Suprapubic skin (tissue), 4 donors: ENCODE results near the gene CPEB3. TPM values are rescaled to one million over a fixed set of nuclear protein-coding genes. Genes with fewer than 3 reads are reported as not detected.

Experiments
- DNase-seq, 2 donors: peaks; one replicate each; pipeline ENCODE4 v3.0.0-alpha.2; 2019; ENCODE audit warnings: low spot score in 2 of 2
- H3K27ac ChIP-seq: fragments of 200-600 bp; sonication (generic); one replicate; pipeline ENCODE4 v1.5.1; 2019
- H3K27me3 ChIP-seq: fragments of 200-600 bp; sonication (generic); one replicate; pipeline ENCODE4 v1.5.1; 2019
- H3K36me3 ChIP-seq: fragments of 200-600 bp; sonication (generic); one replicate; pipeline ENCODE4 v1.5.1; 2019
- H3K4me1 ChIP-seq: fragments of 200-600 bp; sonication (generic); one replicate; pipeline ENCODE4 v1.5.1; 2019
- H3K4me3 ChIP-seq: fragments of 200-600 bp; sonication (generic); one replicate; pipeline ENCODE4 v1.5.1; 2019; ENCODE audit warnings: mild to moderate bottlenecking
- H3K9me3 ChIP-seq: fragments of 200-600 bp; sonication (generic); one replicate; pipeline ENCODE4 v1.5.1; 2019
- EP300 ChIP-seq: sonication (generic); formaldehyde crosslinking; IDR thresholded peaks from one replicate; pipeline ENCODE4 v1.6.1; 2017; ENCODE audit warnings: antibody characterized with exemption
- POLR2A ChIP-seq, 2 donors: fragments of 450-650 bp; IDR thresholded peaks; one replicate each; pipeline ENCODE4 v1.6.1; 2017; ENCODE audit warnings: antibody characterized with exemption in 2 of 2, mild to moderate bottlenecking in 2 of 2, moderate library complexity in 2 of 2
- POLR2AphosphoS5 ChIP-seq, 3 donors: sonication (generic); formaldehyde crosslinking; IDR thresholded peaks; one replicate each; pipeline ENCODE4 v1.6.1; 2017; ENCODE audit warnings: antibody characterized with exemption in 3 of 3
- WGBS: methylation state at CpG from one replicate; pipeline ENCODE4 v1.1.5; 2018; 5-methylcytosine and 5-hydroxymethylcytosine counted together
- total RNA-seq, 4 donors: library from RNA; depleted of rRNA; stranded (reverse); fragments of >200 nt; gene quantifications; one replicate each; pipeline ENCODE4 v1.1.0, GENCODE V29; 2016
- TF ChIP-seq, protein P1 (sequence below), 2 donors: fragments of 200-600 bp in 1 of 2; fragments of 450-650 bp in 1 of 2; sonication (generic) in 1 of 2; IDR thresholded peaks; one replicate each; pipeline ENCODE4 v1.5.1; 2016 to 2019; ENCODE audit warnings: antibody characterized with exemption in 2 of 2, mild to moderate bottlenecking in 1 of 2, moderate library complexity in 1 of 2

CPEB3 gene
- total RNA-seq, 4 donors from 2014 or later = 7.8 to 19.2 (median 10.4) TPM

DNA sequence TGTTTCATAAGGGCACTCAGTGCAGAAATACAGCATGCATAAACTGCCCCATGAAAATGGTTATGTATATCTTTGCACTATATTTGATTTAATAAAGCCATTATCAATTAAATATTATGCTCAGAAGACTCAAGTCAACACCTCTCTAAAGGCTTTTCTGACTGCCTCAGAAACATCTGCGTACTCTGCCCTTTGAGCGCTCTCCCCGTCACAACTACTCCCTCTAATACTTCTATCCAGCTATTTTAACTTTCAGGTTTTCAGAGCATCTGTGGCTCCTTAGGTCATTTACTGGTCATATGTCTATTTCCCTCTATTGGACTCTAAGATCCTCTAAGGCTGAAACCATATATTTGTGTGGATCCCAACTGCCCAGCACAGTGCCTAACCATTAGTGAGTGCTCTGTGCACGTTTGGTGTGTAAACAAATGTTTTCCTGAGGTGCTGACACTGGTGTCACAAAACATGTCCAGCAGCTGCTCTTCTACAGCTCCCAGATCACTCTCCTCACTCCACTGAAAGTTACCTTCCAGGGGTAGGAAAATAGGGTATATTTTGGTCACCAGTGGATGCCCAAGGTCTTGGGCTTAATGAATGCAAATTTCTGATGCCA lies 188.2 kb downstream of the CPEB3 start:
- no peak for DNase-seq
- no peaks in the 10 kb centered on the region for H3K9me3 ChIP-seq
- no peaks in the 10 kb centered on the region for H3K36me3 ChIP-seq
- H3K4me1 ChIP-seq = peaks cover 17% of the 10 kb centered on the region
- no peak overlapping the region for H3K4me3 ChIP-seq
- H3K27ac ChIP-seq = no peak overlapping the region
- H3K27me3 ChIP-seq = no peaks in the 10 kb centered on the region
- 92% methylated on average over 4 of the region's 4 CpGs for WGBS
- no peak for TF ChIP-seq EP300
- TF ChIP-seq POLR2AphosphoS5 (IDR thresholded peaks at IDR 0.05) = no peak
- TF ChIP-seq, protein P1, sequence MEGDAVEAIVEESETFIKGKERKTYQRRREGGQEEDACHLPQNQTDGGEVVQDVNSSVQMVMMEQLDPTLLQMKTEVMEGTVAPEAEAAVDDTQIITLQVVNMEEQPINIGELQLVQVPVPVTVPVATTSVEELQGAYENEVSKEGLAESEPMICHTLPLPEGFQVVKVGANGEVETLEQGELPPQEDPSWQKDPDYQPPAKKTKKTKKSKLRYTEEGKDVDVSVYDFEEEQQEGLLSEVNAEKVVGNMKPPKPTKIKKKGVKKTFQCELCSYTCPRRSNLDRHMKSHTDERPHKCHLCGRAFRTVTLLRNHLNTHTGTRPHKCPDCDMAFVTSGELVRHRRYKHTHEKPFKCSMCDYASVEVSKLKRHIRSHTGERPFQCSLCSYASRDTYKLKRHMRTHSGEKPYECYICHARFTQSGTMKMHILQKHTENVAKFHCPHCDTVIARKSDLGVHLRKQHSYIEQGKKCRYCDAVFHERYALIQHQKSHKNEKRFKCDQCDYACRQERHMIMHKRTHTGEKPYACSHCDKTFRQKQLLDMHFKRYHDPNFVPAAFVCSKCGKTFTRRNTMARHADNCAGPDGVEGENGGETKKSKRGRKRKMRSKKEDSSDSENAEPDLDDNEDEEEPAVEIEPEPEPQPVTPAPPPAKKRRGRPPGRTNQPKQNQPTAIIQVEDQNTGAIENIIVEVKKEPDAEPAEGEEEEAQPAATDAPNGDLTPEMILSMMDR (IDR thresholded peaks at IDR 0.05) = no peak

GRCh38 chr10:92094960-92095359 lies 195.9 kb downstream of the CPEB3 start:
- WGBS = 96% methylated on average over 2 of the region's 2 CpGs
- DNase-seq = no peak
- Histone ChIP-seq H3K27me3 (no peaks in the 10 kb centered on the region), H3K4me1 (peaks cover 5% of the 10 kb centered on the region), H3K4me3 (no peak overlapping the region), H3K27ac (no peak overlapping the region), H3K9me3 (no peaks in the 10 kb centered on the region), H3K36me3 (no peaks in the 10 kb centered on the region)
- no peak for TF ChIP-seq POLR2A (IDR thresholded peaks at IDR 0.05)

GRCh38 chr10:92091965-92092364 lies 198.9 kb downstream of the CPEB3 start:
- WGBS = 80% methylated on average over 2 of the region's 2 CpGs
- Histone ChIP-seq H3K27me3 (no peaks in the 10 kb centered on the region), H3K9me3 (no peaks in the 10 kb centered on the region), H3K36me3 (no peaks in the 10 kb centered on the region), H3K4me1 (peaks cover 7% of the 10 kb centered on the region), H3K4me3 (no peak overlapping the region), H3K27ac (no peak overlapping the region)
- TF ChIP-seq POLR2A (IDR thresholded peaks at IDR 0.05) (no peak), POLR2AphosphoS5 (IDR thresholded peaks at IDR 0.05) (no peak), EP300 (no peak)
- TF ChIP-seq, protein P1 (IDR thresholded peaks at IDR 0.05) = no peak
- DNase-seq = no peak

DNA sequence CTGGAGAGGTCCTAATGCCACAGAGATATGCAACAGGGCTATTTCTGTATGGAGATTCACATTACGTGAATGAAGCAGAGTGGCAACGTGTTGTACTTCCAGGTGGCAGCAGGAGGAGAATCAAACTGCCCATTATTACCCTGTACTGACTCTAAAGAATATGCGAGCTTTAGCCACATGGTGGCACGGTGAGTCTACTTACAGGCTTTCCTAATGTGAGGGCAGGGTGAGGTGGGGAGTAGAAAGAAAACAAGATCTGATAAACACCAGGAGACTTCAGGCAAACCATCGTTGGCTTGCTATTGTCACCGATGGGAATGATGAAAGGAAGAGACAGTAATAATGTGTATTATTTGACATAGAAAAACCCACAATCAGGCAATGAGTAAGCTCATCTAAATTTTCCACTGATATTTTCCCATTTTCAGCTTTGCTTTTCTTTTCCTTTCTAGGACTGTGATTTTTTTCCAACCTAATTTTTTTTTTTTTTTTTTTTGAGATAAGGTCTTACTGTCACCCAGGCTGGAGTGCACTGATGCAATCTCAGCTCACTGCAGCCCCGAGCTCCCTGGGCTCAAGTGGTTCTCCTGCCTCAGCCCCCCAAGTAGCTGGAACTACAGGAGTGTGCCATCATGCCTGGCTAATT lies 203.0 kb downstream of the CPEB3 start:
- Histone ChIP-seq H3K27me3 (no peaks in the 10 kb centered on the region), H3K36me3 (no peaks in the 10 kb centered on the region), H3K4me3 (no peak overlapping the region), H3K9me3 (no peaks in the 10 kb centered on the region), H3K4me1 (peaks cover 5% of the 10 kb centered on the region), H3K27ac (no peak overlapping the region)
- TF ChIP-seq, protein P1 (IDR thresholded peaks at IDR 0.05) = peak; percentile 59 to 85
- no peak for TF ChIP-seq EP300
- WGBS = 19% methylated on average over 7 of the region's 7 CpGs
- DNase-seq = peak in 1 of 2 donors; percentile 63

DNA sequence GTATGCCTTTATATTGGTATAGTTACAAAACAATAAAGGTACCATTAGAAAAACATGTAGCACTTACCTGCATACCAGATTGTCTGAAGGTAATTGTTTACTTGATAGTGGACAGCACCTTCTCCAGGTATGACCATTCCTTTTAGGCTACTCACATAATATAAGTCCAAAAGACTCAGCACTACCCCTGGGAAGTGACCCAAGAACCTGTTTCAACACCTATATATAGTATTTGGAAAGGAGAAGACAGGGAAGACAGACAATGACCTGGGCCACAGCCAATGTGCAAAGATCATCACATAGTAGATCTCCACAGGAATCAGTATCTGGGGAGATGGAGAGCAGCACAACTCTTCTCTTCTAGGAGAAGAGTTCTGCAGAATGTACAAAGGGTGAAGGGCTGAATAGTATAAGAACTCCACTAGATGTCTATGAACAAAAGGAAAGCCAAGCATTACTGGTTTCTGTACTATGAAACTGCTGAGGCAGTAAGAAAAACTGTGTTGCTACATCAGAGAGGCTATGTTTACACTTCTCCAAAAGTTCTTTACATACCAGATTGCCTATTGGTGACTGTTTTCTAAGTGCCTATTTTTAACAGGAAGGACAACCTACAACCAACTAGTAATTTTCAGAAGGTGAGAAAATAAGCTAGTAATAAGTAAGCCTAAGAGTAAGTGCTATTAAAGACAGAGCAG lies 208.1 kb downstream of the CPEB3 start:
- peaks cover 14% of the 10 kb centered on the region for H3K36me3 ChIP-seq
- H3K27me3 ChIP-seq = no peaks in the 10 kb centered on the region
- H3K9me3 ChIP-seq = no peaks in the 10 kb centered on the region
- peaks cover under 1% of the 10 kb centered on the region for H3K4me1 ChIP-seq
- H3K4me3 ChIP-seq = no peak overlapping the region
- no peak overlapping the region for H3K27ac ChIP-seq
- DNase-seq = no peak
- no peak for TF ChIP-seq POLR2AphosphoS5 (IDR thresholded peaks at IDR 0.05)
- TF ChIP-seq EP300 = no peak
- TF ChIP-seq POLR2A (IDR thresholded peaks at IDR 0.05) = no peak
- TF ChIP-seq, protein P1 (IDR thresholded peaks at IDR 0.05) = no peak
